Common myeloid progenitor, CD34-positive (primary cell): Measurements from ENCODE around the gene LRP10.
A peak's percentile ranks its signal among the peaks of the same experiment; 100 is the strongest.

Experiments
- CTCF ChIA-PET: fragments of 350-600 bp; sonication (Branson Sonifier 250); formaldehyde crosslinking; loops from one replicate; lab custom pipeline; 2021; ENCODE audit warnings: antibody characterized with exemption; lab: Charles Lee
- POLR2A ChIA-PET: fragments of 350-600 bp; sonication (Branson Sonifier 250); formaldehyde crosslinking; loops from one replicate; lab custom pipeline; 2021; ENCODE audit warnings: antibody characterized with exemption; lab: Charles Lee
- DNase-seq, 3 donors: peaks; one replicate each; pipeline versions ENCODE4 v3.0.0 to v3.0.0-alpha.2; 2013
- H3K27ac ChIP-seq, 2 experiments: 1 replicate in 1 of 2; 2 replicates in 1 of 2; pipeline ENCODE4 v1.7.0; 2013; ENCODE audit warnings: inconsistent platforms in 2 of 2, low read length in 2 of 2, mild to moderate bottlenecking in 2 of 2, low read depth in 1 of 2, moderate library complexity in 1 of 2; ENCODE audit not compliant: severe bottlenecking in 2 of 2, insufficient read depth in 1 of 2, poor library complexity in 1 of 2
- H3K27me3 ChIP-seq, 5 experiments: replicated peaks in 2 of 5; 1 replicate in 3 of 5; 2 replicates in 2 of 5; pipeline versions ENCODE4 v1.6.1 to v1.7.0; 2013; ENCODE audit warnings: low read length in 4 of 5, mild to moderate bottlenecking in 2 of 5, moderate library complexity in 2 of 5, inconsistent platforms in 1 of 5; ENCODE audit not compliant: insufficient read depth in 5 of 5, control insufficient read depth in 4 of 5
- H3K36me3 ChIP-seq, 4 experiments: 1 replicate in 2 of 4; 2 replicates in 2 of 4; pipeline versions ENCODE4 v1.6.1 to v1.7.0; 2013; ENCODE audit warnings: low read length in 3 of 4, control low read depth in 1 of 4, mild to moderate bottlenecking in 1 of 4; ENCODE audit not compliant: control insufficient read depth in 4 of 4, insufficient read depth in 4 of 4
- H3K4me1 ChIP-seq, 4 experiments: 1 replicate in 3 of 4; 2 replicates in 1 of 4; pipeline versions ENCODE4 v1.6.1 to v1.7.1; 2013; ENCODE audit warnings: low read length in 3 of 4, mild to moderate bottlenecking in 3 of 4, control low read depth in 1 of 4, inconsistent platforms in 1 of 4, moderate library complexity in 1 of 4; ENCODE audit not compliant: control insufficient read depth in 4 of 4, insufficient read depth in 4 of 4; ENCODE audit errors: control extremely low read depth in 1 of 4
- H3K4me3 ChIP-seq, 7 experiments: 1 replicate in 4 of 7; 2 replicates in 3 of 7; pipeline versions ENCODE4 v1.5.1 to v1.7.0; 2013; ENCODE audit warnings: mild to moderate bottlenecking in 7 of 7, low read length in 6 of 7, moderate library complexity in 6 of 7, inconsistent platforms in 2 of 7, low read depth in 2 of 7, control low read depth in 1 of 7; ENCODE audit not compliant: insufficient read depth in 4 of 7, control insufficient read depth in 1 of 7; ENCODE audit errors: extremely low read depth in 1 of 7
- H3K9me3 ChIP-seq, 5 experiments: 1 replicate in 4 of 5; 2 replicates in 1 of 5; pipeline versions ENCODE4 v1.6.1 to v1.7.1; 2013; ENCODE audit warnings: low read length in 4 of 5, mild to moderate bottlenecking in 2 of 5, inconsistent platforms in 1 of 5, low read depth in 1 of 5, moderate library complexity in 1 of 5; ENCODE audit not compliant: control insufficient read depth in 4 of 5, insufficient read depth in 2 of 5; ENCODE audit errors: control extremely low read depth in 1 of 5
- WGBS: methylation state at CpG from one replicate; pipeline ENCODE4 v1.1.5; 2013; ENCODE audit not compliant: insufficient coverage; 5-methylcytosine and 5-hydroxymethylcytosine counted together

The LRP10 gene

DNA sequence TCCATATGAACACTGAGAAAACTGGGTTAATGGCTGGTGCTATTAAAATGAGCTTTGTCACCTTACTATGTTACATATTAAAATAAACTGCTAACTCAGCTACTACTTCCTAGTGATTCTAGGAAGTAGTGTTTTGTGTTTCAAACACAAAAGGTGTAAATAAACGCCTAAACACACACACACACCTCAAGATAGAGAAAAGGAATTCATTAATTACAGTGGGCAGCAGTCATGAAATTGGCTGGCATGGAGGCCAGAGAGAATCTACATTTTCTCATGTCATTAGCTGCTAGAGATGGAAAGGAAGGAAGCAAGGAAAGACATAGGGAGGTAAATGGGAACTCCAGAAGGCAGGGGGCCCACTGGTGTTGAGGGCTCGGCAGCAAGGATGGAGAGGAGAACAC lies 58.4 kb downstream of the LRP10 start:
- CTCF ChIA-PET, result interaction anchor here (0.6 to 4.1 kb wide), 25 partner anchors 9 to 133 kb away, joined by 3 to 28 read pairs (median 5); partner anchors contain the start of genes AJUBA, CDH24, HAUS4 and RBM23

More for the DNA sequence above, 58.4 kb downstream of the LRP10 start:
- no peak for DNase-seq
- H3K4me1 ChIP-seq, result peaks cover 5 to 18% (median 18%) of the 10 kb centered on the region in 4 experiments
- peak overlapping the region; percentile 54 to 100 (median 94) for H3K4me3 ChIP-seq
- peaks cover 4 to 19% (median 12%) of the 10 kb centered on the region in 4 experiments for H3K36me3 ChIP-seq
- no peaks in the 10 kb centered on the region for H3K9me3 ChIP-seq
- POLR2A ChIA-PET, result interaction anchor here (0.6 to 2.2 kb wide), 4 partner anchors 11 to 53 kb away, joined by 3 to 14 read pairs (median 4); partner anchors contain the start of gene RBM23
- no peaks in the 10 kb centered on the region for H3K27me3 ChIP-seq
- 0% methylated on average over 1 of the region's 2 CpGs for WGBS
- peak overlapping the region; percentile 51 to 85 for H3K27ac ChIP-seq
